GM19324 (cell line): ENCODE data around the gene BANF2.

Experiments used
- ATAC-seq: cut with Tn5 transposase; IDR thresholded peaks from one replicate; pipeline ENCODE4 v1.9.1; 2021; ENCODE audit warnings: mild to moderate bottlenecking, moderate library complexity; ENCODE audit not compliant: unreplicated experiment, low FRiP score

The BANF2 gene

GRCh38 chr20:17732907-17733521, 33.2 kb downstream of the BANF2 start:
- ATAC-seq, result no peak

GRCh38 chr20:17733767-17734304, 34.1 kb downstream of the BANF2 start:
- no peak for ATAC-seq

DNA sequence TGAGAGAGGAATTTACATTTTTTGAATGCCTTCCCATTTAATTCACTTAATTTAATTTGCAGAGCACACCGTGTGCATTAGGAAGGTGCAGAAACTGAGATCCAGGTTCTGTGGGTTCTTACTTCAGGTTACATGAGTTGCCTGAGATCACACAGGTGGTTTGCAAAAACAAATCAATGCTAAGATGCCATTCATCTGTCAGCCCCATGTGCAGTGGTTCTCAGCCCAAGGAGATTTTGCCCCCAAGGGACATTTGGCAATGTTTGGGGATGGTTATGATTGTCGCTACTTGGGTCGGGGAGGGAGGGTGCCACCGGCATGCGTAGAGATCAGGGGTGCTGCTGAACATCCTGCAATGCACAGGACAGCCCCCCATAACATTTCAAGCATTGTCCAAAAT, 34.6 kb downstream of the BANF2 start:
- ATAC-seq, result no peak

- ATAC-seq, result no peak
These were observed 35.5 kb downstream of the BANF2 start for GRCh38 chr20:17735206-17735804.

DNA sequence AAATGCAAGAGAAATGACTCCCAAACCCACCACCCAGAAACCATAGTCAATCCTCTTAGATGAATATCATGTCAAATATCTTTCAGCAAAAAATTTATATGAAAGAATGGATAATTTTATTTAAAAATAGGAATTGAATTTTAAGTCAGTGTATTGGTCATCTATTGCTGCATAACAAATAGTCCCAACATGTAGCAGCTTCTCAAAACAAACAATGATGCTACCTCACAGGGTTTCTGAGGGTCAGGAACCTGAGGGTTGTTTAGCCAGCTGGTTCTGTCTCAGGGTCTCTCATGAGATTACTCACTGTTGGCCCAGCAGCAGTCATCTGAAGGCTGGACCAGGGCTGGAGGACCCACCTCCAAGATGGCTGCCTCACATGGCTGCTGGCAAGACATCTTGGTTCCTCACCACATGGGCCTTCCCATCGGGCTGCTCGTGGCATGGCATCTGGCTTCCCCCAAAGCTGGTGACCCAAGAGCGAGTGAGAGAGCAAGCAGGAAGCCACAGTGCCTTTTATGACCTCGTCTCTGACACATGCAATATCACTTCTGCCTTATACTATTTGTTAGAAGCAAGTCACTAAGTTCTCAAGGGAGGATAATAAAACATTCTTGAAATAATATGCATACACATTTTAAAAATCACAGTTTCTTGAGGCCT, 36.3 kb downstream of the BANF2 start:
- ATAC-seq, result no peak

DNA sequence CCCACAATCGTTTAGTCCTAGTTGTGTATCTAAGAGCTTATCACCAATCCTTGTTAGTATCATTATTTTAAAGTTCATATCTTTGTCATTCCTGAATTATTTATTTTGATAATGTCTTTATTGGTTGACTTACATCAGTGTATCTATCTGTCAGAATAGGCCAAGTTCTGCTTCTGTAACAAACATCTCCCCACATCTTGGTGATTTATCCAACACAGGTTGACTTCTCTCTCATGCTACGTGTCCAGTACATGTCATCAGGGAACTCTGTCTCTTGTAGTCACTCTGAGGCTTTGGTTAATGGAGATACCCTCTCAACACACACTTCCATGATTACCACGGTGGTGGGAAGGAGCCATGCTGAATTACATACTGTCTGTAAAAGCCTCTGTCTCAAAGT, 38.4 kb downstream of the BANF2 start:
- ATAC-seq, result no peak

DNA sequence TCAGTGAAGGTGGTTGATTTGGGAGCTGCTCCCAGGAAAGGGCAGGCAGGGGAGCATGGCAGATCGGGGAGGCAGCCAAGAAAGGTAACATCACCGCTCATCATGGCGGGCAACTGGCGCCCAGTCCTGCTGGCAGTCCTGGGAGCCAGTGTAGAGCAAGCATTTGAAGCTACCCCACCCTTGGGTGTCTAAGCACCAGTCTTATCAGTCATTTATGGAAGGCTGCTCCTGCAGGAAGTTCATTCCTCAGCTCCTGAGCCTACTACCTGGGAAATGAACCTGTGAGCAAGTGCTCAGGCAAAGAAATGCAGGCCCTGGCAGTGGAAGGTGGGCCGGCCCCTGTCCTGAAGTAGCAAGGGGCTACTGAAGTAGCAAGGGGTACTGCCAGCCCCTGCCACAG, 41.5 kb downstream of the BANF2 start:
- ATAC-seq, result no peak

- no peak for ATAC-seq
These were observed 43.0 kb downstream of the BANF2 start for GRCh38 chr20:17742731-17743130.

DNA sequence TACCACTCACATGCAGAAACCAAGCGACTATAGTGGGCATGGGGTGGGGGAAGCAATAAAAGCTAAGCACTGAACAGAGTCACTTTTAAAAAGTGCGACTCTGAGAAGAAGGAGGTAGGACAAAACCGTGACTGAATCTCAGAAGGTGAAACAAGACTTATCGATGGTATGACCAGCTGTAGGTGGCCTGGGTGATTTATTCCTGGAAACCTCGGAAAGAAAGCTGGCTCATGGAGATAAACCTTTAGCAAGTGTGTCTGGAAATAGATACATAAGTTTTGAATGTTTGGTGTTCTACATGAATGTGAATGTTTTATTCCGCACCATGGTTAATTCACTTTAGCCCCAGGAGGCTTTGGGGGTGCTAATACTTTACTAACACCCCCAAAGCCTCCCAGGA, 43.9 kb downstream of the BANF2 start:
- no peak for ATAC-seq

DNA sequence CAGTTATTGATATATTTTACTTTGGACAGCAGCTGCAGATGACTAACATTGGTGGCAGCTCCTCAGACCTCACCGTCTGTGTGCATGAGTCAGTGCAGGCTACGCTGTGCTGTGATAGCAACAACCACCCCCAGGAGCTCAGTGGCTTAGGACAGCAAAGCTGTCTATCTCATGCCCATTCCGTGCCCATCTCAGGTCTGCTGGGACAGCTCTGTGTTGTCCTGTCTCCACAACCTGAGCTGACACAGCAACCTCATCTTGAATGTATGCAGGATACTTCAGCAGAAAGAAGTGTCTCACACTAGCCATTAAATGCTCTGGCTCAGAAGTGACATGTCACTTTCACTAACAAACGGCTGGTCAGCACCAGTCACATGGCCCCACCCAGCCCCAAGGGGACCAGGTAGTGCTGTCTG, 47.7 kb downstream of the BANF2 start:
- ATAC-seq, result no peak

- ATAC-seq, result no peak
These were observed 48.5 kb downstream of the BANF2 start for GRCh38 chr20:17748279-17748678.

GRCh38 chr20:17749626-17749977, 49.8 kb downstream of the BANF2 start:
- ATAC-seq, result no peak

DNA sequence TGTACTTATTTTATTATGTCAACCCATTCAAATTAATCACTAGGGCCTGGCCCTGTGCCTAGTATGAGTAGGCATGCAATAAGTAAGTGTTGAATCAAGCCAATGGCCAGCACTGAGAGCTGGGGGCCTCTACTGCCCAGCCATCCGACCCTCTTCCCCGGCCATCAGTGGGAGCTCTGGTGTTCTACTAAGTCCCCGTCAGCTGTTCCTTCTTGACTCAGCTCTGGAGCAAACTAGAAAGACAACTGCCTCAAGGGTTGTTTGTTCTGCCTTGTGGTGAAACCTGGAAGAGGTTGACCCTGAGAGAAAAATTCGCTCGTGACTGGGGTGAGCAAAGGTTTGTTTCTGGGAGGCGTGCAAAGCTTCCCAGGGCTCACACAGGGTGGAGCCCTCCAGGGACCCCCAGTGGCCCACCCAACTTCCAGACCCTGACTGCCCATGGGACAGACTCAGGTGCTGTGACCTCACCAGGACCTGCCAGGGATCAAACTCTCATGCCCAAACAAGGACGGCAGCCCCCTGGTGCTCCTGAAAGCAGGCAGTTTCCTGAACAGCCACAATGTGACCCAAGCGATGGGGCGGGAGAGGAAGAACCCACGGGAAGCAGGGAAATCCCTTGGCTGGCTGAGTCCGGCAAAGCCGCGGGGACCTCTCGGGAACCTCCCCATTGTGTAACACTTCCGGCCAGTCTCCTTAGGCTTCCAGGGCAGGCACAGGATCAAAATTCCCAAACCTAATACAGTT, 50.4 kb downstream of the BANF2 start:
- ATAC-seq, result no peak

DNA sequence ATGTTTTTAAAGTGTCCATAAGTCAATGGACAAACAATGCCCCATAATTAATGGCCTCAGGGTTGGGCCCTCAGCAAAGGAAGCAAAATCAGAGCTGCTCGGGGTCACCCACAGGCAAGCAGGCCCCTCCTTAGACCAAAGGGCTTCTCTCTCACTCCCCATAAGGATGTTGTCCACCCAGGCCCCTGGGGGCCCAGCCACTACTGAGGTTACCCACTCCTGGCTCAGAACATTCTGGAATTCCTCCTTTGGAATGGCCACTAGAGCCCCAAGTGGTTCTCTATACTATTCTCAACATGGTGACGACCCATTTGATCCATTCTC, 50.9 kb downstream of the BANF2 start:
- ATAC-seq, result no peak

GRCh38 chr20:17751640-17752039, 51.9 kb downstream of the BANF2 start:
- ATAC-seq, result no peak

GRCh38 chr20:17752459-17752858, 52.7 kb downstream of the BANF2 start:
- ATAC-seq, result no peak

DNA sequence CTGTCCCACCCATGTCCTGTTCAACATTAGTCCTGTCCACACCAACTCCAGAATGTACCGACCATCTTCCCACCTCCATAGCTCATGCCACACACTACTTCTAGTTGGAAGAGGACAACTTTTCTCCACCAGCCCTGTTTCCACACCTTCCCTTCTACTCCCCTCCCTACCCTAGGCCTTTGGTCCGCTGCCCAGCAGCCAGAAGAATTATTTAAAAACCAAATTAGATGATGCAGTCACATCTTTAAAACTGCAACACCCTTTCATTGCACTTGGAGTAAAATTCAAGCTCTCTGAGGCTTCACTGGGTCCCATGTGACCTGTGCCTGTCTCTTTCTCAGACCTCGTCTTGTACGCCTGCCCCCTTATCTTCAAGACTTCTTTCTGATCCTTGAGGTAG, 53.8 kb downstream of the BANF2 start:
- no peak for ATAC-seq

GRCh38 chr20:17756529-17756928, 56.8 kb downstream of the BANF2 start:
- no peak for ATAC-seq

DNA sequence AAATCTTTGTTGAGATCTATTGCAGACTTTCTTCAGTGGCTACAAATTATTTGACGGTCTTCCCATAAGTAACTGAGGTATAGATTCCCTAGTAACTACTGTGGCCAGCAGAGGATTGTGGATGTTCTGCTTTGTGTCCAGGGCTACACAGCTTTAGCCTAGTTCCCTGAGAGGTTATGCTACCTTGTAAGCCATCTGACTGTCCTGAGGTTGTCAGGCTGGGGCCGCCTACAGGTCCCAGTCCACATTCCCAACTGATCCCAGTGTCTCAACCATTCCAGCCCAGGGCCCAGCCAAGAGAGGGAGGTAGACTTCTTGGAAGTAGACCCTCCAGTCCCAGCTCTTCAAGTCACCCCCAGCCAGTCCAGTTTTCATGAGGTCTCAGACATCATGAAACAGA, 57.7 kb downstream of the BANF2 start:
- ATAC-seq, result no peak

GRCh38 chr20:17758010-17758409, 58.2 kb downstream of the BANF2 start:
- ATAC-seq, result no peak

DNA sequence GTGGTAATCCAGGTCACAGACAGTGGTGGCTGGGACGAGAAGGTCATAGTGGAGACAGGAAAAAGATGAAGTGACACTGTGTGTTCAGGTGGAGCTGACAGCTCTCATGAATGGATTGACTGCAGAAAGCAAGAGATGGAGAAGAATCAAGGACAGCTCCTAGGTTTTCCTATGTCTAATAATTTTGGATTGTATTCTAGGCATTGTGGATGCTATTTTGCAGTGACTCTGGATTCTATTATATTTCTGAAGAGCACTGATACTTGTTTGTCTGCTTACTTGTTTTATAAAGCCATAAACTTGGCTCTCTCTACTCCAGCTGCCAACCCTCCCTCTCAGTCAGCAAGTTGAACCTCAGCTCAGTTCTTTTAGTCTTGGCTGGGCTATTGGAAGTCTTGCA, 58.7 kb downstream of the BANF2 start:
- ATAC-seq, result no peak
